Measurements from ENCODE around the gene MCM9.

- TF ChIP-seq CTCF (tag by site-specific recombination; IDR thresholded peaks at IDR 0.05), result no peak
- TF ChIP-seq ZNF354C (tag by site-specific recombination; IDR thresholded peaks at IDR 0.05; ENCODE audit: borderline replicate concordance, low read depth), result no peak
- TF ChIP-seq ZNF548 (tag by site-specific recombination; IDR thresholded peaks at IDR 0.05), result no peak
- TF ChIP-seq ZNF626 (tag by site-specific recombination; IDR thresholded peaks at IDR 0.05), result no peak
- no peak for TF ChIP-seq REST (tag by site-specific recombination; IDR thresholded peaks at IDR 0.05)
- TF ChIP-seq ZNF140 (tag by site-specific recombination; IDR thresholded peaks at IDR 0.05), result no peak
- TF ChIP-seq ZBTB6 (tag by site-specific recombination; IDR thresholded peaks at IDR 0.05), result no peak
- TF ChIP-seq SP7 (tag by site-specific recombination; IDR thresholded peaks at IDR 0.05), result no peak
- TF ChIP-seq BCL11A (tag by site-specific recombination; IDR thresholded peaks at IDR 0.05; ENCODE audit: low read depth), result no peak
- TF ChIP-seq ZNF341 (tag by site-specific recombination; IDR thresholded peaks at IDR 0.05; ENCODE audit: low read depth), result no peak
Observed at GRCh38 chr6:118886641-118887040, 48.3 kb downstream of the MCM9 start.
